KMS-11 (cell line): ENCODE results near the gene PAQR5.
A peak's percentile ranks its signal among the peaks of the same experiment; 100 is the strongest.

Experiments used
- H2AFZ ChIP-seq: fragments of 200-600 bp; sonication (generic); 2 replicates; pipeline ENCODE4 v1.6.1; 2016; ENCODE audit warnings: antibody characterized with exemption, mixed run types, low read depth
- H3K27ac ChIP-seq: fragments of 200-600 bp; sonication (generic); 2 replicates; pipeline ENCODE4 v1.6.1; 2016; ENCODE audit warnings: mild to moderate bottlenecking, mixed run types
- H3K27me3 ChIP-seq: fragments of 200-600 bp; sonication (generic); 2 replicates; pipeline ENCODE4 v1.6.1; 2017; ENCODE audit warnings: mild to moderate bottlenecking, low read depth, mixed run types, moderate library complexity; ENCODE audit not compliant: insufficient read depth
- H3K36me3 ChIP-seq: fragments of 200-600 bp; sonication (generic); 2 replicates; pipeline ENCODE4 v1.6.1; 2017; ENCODE audit warnings: mild to moderate bottlenecking, mixed run types; ENCODE audit not compliant: insufficient read depth
- H3K4me1 ChIP-seq: fragments of 200-600 bp; sonication (generic); 2 replicates; pipeline ENCODE4 v1.6.1; 2016; ENCODE audit warnings: mild to moderate bottlenecking, low read depth, mixed run types; ENCODE audit not compliant: poor library complexity, severe bottlenecking
- H3K4me2 ChIP-seq: fragments of 200-600 bp; sonication (generic); 2 replicates; pipeline ENCODE4 v1.7.0; 2016; ENCODE audit warnings: mild to moderate bottlenecking, mixed run types
- H3K4me3 ChIP-seq: fragments of 200-600 bp; sonication (generic); IDR thresholded peaks from 2 replicates; pipeline ENCODE4 v1.6.1; 2017; ENCODE audit warnings: low read depth, low read length, mixed read lengths; ENCODE audit not compliant: insufficient read depth
- H3K79me2 ChIP-seq: fragments of 200-600 bp; sonication (generic); 2 replicates; pipeline ENCODE4 v1.6.1; 2016; ENCODE audit warnings: low read depth, mixed run types; ENCODE audit not compliant: insufficient read depth
- H3K9ac ChIP-seq: fragments of 200-600 bp; sonication (generic); 2 replicates; pipeline ENCODE4 v1.6.1; 2016; ENCODE audit warnings: mild to moderate bottlenecking, mixed run types
- H4K20me1 ChIP-seq: fragments of 200-600 bp; sonication (generic); 2 replicates; pipeline ENCODE4 v1.6.1; 2016; ENCODE audit warnings: mild to moderate bottlenecking, mixed run types; ENCODE audit not compliant: insufficient read depth
- CTCF ChIP-seq: fragments of 200-600 bp; sonication (generic); conservative IDR thresholded peaks from 2 replicates; pipeline ENCODE4 v1.6.1; 2017; ENCODE audit warnings: low read depth, mild to moderate bottlenecking, antibody characterized with exemption, low read length, moderate library complexity, mixed read lengths

PAQR5 gene

GRCh38 chr15:69393831-69394491, 95.2 kb downstream of the PAQR5 start:
- no peak for TF ChIP-seq CTCF
- no peaks in the 10 kb centered on the region for H3K79me2 ChIP-seq
- H3K4me1 ChIP-seq: peaks cover 7% of the 10 kb centered on the region
- H3K4me3 ChIP-seq: no peak overlapping the region
- H3K27me3 ChIP-seq: no peaks in the 10 kb centered on the region
- no peaks in the 10 kb centered on the region for H3K36me3 ChIP-seq
- peak overlapping the region; percentile 88 for H2AFZ ChIP-seq
- no peak overlapping the region for H3K27ac ChIP-seq
- H4K20me1 ChIP-seq: no peaks in the 10 kb centered on the region
- H3K9ac ChIP-seq: no peak overlapping the region; the same call in 1 of the 2 replicates
- peak overlapping the region; percentile 76 for H3K4me2 ChIP-seq

- Histone ChIP-seq H3K79me2 (no peaks in the 10 kb centered on the region), H4K20me1 (no peaks in the 10 kb centered on the region), H3K27ac (no peak overlapping the region), H3K4me1 (peaks cover 7% of the 10 kb centered on the region), H3K9ac (no peak overlapping the region; the same call in 1 of the 2 replicates), H3K27me3 (no peaks in the 10 kb centered on the region), H2AFZ (peak overlapping the region; percentile 88), H3K4me2 (peak overlapping the region; percentile 76), H3K36me3 (no peaks in the 10 kb centered on the region), H3K4me3 (no peak overlapping the region)
- TF ChIP-seq CTCF: peak; percentile 94
Measured at GRCh38 chr15:69394556-69395282, 96.0 kb downstream of the PAQR5 start.

GRCh38 chr15:69395460-69395859, 96.7 kb downstream of the PAQR5 start:
- Histone ChIP-seq H3K4me1 (peaks cover 7% of the 10 kb centered on the region), H4K20me1 (no peaks in the 10 kb centered on the region), H3K27me3 (no peaks in the 10 kb centered on the region), H3K9ac (no peak overlapping the region), H3K79me2 (no peaks in the 10 kb centered on the region), H3K27ac (no peak overlapping the region), H3K4me2 (no peak overlapping the region), H3K4me3 (no peak overlapping the region), H2AFZ (no peak overlapping the region), H3K36me3 (no peaks in the 10 kb centered on the region)
- no peak for TF ChIP-seq CTCF

- Histone ChIP-seq H4K20me1 (no peaks in the 10 kb centered on the region), H3K9ac (no peak overlapping the region), H3K4me3 (no peak overlapping the region), H3K36me3 (no peaks in the 10 kb centered on the region), H2AFZ (no peak overlapping the region), H3K4me2 (no peak overlapping the region), H3K27ac (no peak overlapping the region), H3K27me3 (no peaks in the 10 kb centered on the region), H3K79me2 (no peaks in the 10 kb centered on the region), H3K4me1 (peaks cover 7% of the 10 kb centered on the region)
- TF ChIP-seq CTCF: no peak
Measured at GRCh38 chr15:69395991-69396390, 97.3 kb downstream of the PAQR5 start.
